HCT116 (cell line): ENCODE measurements around the gene EGFLAM. TPM values are rescaled to one million over a fixed set of nuclear protein-coding genes. Genes with fewer than 3 reads are reported as not detected.

Experiments
- ATAC-seq: fragments of 200-7000 bp; cut with Tn5 transposase; 2 replicates; pipeline ENCODE4 v1.9.1; 2020; ENCODE audit warnings: mild to moderate bottlenecking, moderate library complexity
- BruUV-seq: library from RNA; stranded (reverse); fragments of 400-500 nt; replicated peaks from 2 replicates; lab custom pipeline; 2021; lab: Mats Ljungman, UMichigan
- CTCF ChIA-PET: fragments of 300-600 bp; sonication (Branson Sonifier 250); formaldehyde crosslinking; loops from one replicate; lab custom pipeline; 2021; ENCODE audit warnings: antibody characterized with exemption; lab: Charles Lee
- POLR2A ChIA-PET: fragments of 300-600, 350-600 bp; sonication (Branson Sonifier 250); formaldehyde crosslinking; loops from one replicate; lab custom pipeline; 2021; ENCODE audit warnings: antibody characterized with exemption; lab: Charles Lee
- RAD21 ChIA-PET, 2 experiments: fragments of 300-600 bp; sonication (Branson Sonifier 250); formaldehyde crosslinking; loops; one replicate each; lab custom pipeline; 2023; ENCODE audit warnings: low total read pairs in 2 of 2; ENCODE audit not compliant: uncharacterized antibody in 2 of 2, unreplicated experiment in 2 of 2, low non-redundant PET in 1 of 2; lab: Charles Lee
- DNase-seq: peaks from one replicate; pipeline ENCODE4 v3.0.0-alpha.2; 2010; ENCODE audit warnings: low read depth, low spot score
- H2AFZ ChIP-seq: fragments of 200-600 bp; shearing (Covaris generic), sonication (generic); 2 replicates; pipeline ENCODE4 v1.6.1; 2017; ENCODE audit warnings: low read depth, mixed run types, mixed read lengths, antibody characterized with exemption, low read length; ENCODE audit not compliant: poor library complexity, severe bottlenecking
- H3K27ac ChIP-seq: 2 replicates; pipeline ENCODE4 v1.5.1; 2012; ENCODE audit warnings: low read depth, low read length
- H3K27me3 ChIP-seq: fragments of 200-600 bp; sonication (generic); 2 replicates; pipeline ENCODE4 v1.6.1; 2016; ENCODE audit warnings: mixed run types, low read length, mixed read lengths; ENCODE audit not compliant: insufficient read depth
- H3K36me3 ChIP-seq, 2 experiments: fragments of 200-500 bp in 1 of 2; fragments of 200-600 bp in 1 of 2; sonication (Bioruptor generic) in 1 of 2; sonication (generic) in 1 of 2; 2 replicates each; pipeline versions ENCODE4 v1.5.1 to v1.6.1; 2014 to 2016; ENCODE audit warnings: low read length in 2 of 2, inconsistent platforms in 1 of 2, mixed read lengths in 1 of 2, mixed run types in 1 of 2; ENCODE audit not compliant: insufficient read depth in 2 of 2, control insufficient read depth in 1 of 2
- H3K4me1 ChIP-seq, 2 experiments: fragments of 200-600 bp in 1 of 2; sonication (generic) in 1 of 2; 2 replicates each; pipeline versions ENCODE4 v1.5.1 to v1.6.1; 2012 to 2017; ENCODE audit warnings: low read length in 2 of 2, inconsistent platforms in 1 of 2, mild to moderate bottlenecking in 1 of 2, mixed read lengths in 1 of 2, mixed run types in 1 of 2, moderate library complexity in 1 of 2; ENCODE audit not compliant: insufficient read depth in 2 of 2, control insufficient read depth in 1 of 2
- H3K4me2 ChIP-seq: fragments of 200-600 bp; sonication (generic); 2 replicates; pipeline ENCODE4 v1.6.1; 2017; ENCODE audit warnings: mixed run types, low read length, mixed read lengths
- H3K4me3 ChIP-seq, 2 experiments: fragments of 200-600 bp in 1 of 2; sonication (generic) in 1 of 2; replicated peaks in 1 of 2; 2 replicates each; pipeline ENCODE4 v1.5.1; 2011 to 2016; ENCODE audit warnings: low read length in 2 of 2, control low read depth in 1 of 2, low read depth in 1 of 2, mild to moderate bottlenecking in 1 of 2, mixed read lengths in 1 of 2, mixed run types in 1 of 2
- H3K79me2 ChIP-seq: fragments of 200-600 bp; sonication (generic); 2 replicates; pipeline ENCODE4 v1.6.1; 2017; ENCODE audit warnings: mild to moderate bottlenecking, mixed run types, low read length, moderate library complexity, mixed read lengths; ENCODE audit not compliant: insufficient read depth
- H3K9ac ChIP-seq: fragments of 200-600 bp; sonication (generic); 2 replicates; pipeline ENCODE4 v1.6.1; 2016; ENCODE audit warnings: low read length, mixed read lengths
- H3K9me2 ChIP-seq: fragments of 200-600 bp; sonication (generic), shearing (Covaris generic); 2 replicates; pipeline ENCODE4 v1.6.1; 2017; ENCODE audit warnings: mixed run types, mild to moderate bottlenecking, moderate library complexity; ENCODE audit not compliant: insufficient read depth
- H3K9me3 ChIP-seq, 2 experiments: fragments of 200-500 bp in 1 of 2; fragments of 200-600 bp in 1 of 2; sonication (Bioruptor generic) in 1 of 2; sonication (generic) in 1 of 2; 2 replicates each; pipeline ENCODE4 v1.6.1; 2014 to 2017; ENCODE audit warnings: low read length in 2 of 2, mixed read lengths in 2 of 2, inconsistent platforms in 1 of 2, low read depth in 1 of 2, mild to moderate bottlenecking in 1 of 2, mixed run types in 1 of 2, moderate library complexity in 1 of 2; ENCODE audit not compliant: control insufficient read depth in 1 of 2, insufficient read depth in 1 of 2
- H4K20me1 ChIP-seq: fragments of 200-600 bp; sonication (generic), shearing (Covaris generic); 2 replicates; pipeline ENCODE4 v1.6.1; 2017; ENCODE audit warnings: mixed run types, mild to moderate bottlenecking, moderate library complexity; ENCODE audit not compliant: insufficient read depth
- EZH2phosphoT487 ChIP-seq: fragments of 200-600 bp; IDR thresholded peaks from 2 replicates; pipeline ENCODE4 v1.6.1; 2018; ENCODE audit warnings: antibody characterized with exemption, borderline replicate concordance
- FOSL1 ChIP-seq: IDR thresholded peaks from 2 replicates; pipeline ENCODE4 v1.6.1; 2012; ENCODE audit warnings: low read depth
- RAD21 ChIP-seq: IDR thresholded peaks from 2 replicates; pipeline ENCODE4 v1.6.1; 2012; ENCODE audit warnings: low read depth, mild to moderate bottlenecking
- SIN3A ChIP-seq: IDR thresholded peaks from 2 replicates; pipeline ENCODE4 v1.6.1; 2012; ENCODE audit warnings: low read depth
- SRF ChIP-seq: IDR thresholded peaks from 2 replicates; pipeline ENCODE4 v1.6.1; 2012; ENCODE audit warnings: low read depth
- TCF7L2 ChIP-seq: IDR thresholded peaks from 2 replicates; pipeline ENCODE4 v1.7.0; 2011; ENCODE audit warnings: borderline replicate concordance, inconsistent platforms; ENCODE audit not compliant: insufficient read depth, insufficient read length; ENCODE audit errors: extremely low read depth
- ZFX ChIP-seq: fragments of 450-650 bp; IDR thresholded peaks from 2 replicates; pipeline ENCODE4 v1.6.1; 2017
- intact Hi-C: fragments of 100-400 bp; cut with micrococcal nuclease; formaldehyde crosslinking; loops from 2 replicates; pipeline ENCODE4 v1.10.0; 2022
- total RNA-seq: library from RNA; stranded (reverse); gene quantifications from one replicate; pipeline ENCODE4 v1.2.1, GENCODE V29; 2021; ENCODE audit not compliant: unreplicated experiment
- TF ChIP-seq, protein P1 (sequence below): IDR thresholded peaks from 2 replicates; pipeline ENCODE4 v1.6.1; 2012; ENCODE audit warnings: low read depth
- TF ChIP-seq, protein P2 (sequence below): IDR thresholded peaks from 2 replicates; pipeline ENCODE4 v1.6.1; 2012
- TF ChIP-seq, protein P3 (sequence below): IDR thresholded peaks from 2 replicates; pipeline ENCODE4 v1.6.1; 2012
- TF ChIP-seq, protein P4 (sequence below), 3 experiments: fragments of 200-600 bp in 1 of 3; sonication (generic) in 1 of 3; IDR thresholded peaks in 2 of 3; conservative IDR thresholded peaks in 1 of 3; 2 replicates each; pipeline ENCODE4 v1.5.1; 2012 to 2017; ENCODE audit warnings: low read depth in 2 of 3, low read length in 2 of 3, antibody characterized with exemption in 1 of 3, borderline replicate concordance in 1 of 3, control low read depth in 1 of 3, mild to moderate bottlenecking in 1 of 3, mixed read lengths in 1 of 3, mixed run types in 1 of 3, moderate library complexity in 1 of 3; ENCODE audit not compliant: insufficient read depth in 1 of 3
- TF ChIP-seq, protein P5 (sequence below): IDR thresholded peaks from 2 replicates; pipeline ENCODE4 v1.6.1; 2011; ENCODE audit warnings: mild to moderate bottlenecking, low read length, moderate library complexity; ENCODE audit not compliant: insufficient replicate concordance; ENCODE audit errors: extremely low read depth

Gene EGFLAM
- total RNA-seq, 1 experiment from 2014 or later, result not detected

DNA sequence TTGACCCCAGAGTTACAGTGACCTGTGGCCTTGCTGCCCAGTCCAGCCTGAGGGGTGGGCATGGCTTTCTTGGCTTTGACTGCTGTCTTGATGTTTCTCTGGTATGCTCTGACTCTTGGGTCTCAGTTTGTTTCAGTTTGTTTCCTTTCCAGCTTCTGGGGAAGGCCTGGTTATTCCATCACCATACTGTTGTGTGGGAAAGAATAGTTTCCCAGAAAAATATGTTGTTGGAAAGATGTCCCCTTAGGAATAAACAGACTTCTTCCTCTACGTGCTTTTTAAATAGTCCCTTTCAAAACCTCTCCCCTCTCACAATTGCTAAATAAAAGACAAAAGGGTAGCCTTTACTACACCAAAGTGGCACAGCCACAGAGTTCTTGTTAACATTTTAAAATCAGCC, 49.5 kb downstream of the EGFLAM start:
- DNase-seq, result no peak
- H3K9me2 ChIP-seq, result no peaks in the 10 kb centered on the region
- no peak overlapping the region for H3K9ac ChIP-seq
- intact Hi-C loops, result no loop called here
- H3K27me3 ChIP-seq, result no peaks in the 10 kb centered on the region
- TF ChIP-seq FOSL1 (no peak), SIN3A (no peak), ZFX (no peak), RAD21 (no peak), SRF (no peak), TCF7L2 (no peak), EZH2phosphoT487 (no peak)
- TF ChIP-seq, protein P1, sequence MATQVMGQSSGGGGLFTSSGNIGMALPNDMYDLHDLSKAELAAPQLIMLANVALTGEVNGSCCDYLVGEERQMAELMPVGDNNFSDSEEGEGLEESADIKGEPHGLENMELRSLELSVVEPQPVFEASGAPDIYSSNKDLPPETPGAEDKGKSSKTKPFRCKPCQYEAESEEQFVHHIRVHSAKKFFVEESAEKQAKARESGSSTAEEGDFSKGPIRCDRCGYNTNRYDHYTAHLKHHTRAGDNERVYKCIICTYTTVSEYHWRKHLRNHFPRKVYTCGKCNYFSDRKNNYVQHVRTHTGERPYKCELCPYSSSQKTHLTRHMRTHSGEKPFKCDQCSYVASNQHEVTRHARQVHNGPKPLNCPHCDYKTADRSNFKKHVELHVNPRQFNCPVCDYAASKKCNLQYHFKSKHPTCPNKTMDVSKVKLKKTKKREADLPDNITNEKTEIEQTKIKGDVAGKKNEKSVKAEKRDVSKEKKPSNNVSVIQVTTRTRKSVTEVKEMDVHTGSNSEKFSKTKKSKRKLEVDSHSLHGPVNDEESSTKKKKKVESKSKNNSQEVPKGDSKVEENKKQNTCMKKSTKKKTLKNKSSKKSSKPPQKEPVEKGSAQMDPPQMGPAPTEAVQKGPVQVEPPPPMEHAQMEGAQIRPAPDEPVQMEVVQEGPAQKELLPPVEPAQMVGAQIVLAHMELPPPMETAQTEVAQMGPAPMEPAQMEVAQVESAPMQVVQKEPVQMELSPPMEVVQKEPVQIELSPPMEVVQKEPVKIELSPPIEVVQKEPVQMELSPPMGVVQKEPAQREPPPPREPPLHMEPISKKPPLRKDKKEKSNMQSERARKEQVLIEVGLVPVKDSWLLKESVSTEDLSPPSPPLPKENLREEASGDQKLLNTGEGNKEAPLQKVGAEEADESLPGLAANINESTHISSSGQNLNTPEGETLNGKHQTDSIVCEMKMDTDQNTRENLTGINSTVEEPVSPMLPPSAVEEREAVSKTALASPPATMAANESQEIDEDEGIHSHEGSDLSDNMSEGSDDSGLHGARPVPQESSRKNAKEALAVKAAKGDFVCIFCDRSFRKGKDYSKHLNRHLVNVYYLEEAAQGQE, result no peak
- TF ChIP-seq, protein P2, sequence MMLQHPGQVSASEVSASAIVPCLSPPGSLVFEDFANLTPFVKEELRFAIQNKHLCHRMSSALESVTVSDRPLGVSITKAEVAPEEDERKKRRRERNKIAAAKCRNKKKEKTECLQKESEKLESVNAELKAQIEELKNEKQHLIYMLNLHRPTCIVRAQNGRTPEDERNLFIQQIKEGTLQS, result no peak
- TF ChIP-seq, protein P3, sequence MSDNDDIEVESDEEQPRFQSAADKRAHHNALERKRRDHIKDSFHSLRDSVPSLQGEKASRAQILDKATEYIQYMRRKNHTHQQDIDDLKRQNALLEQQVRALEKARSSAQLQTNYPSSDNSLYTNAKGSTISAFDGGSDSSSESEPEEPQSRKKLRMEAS, result no peak
- TF ChIP-seq, protein P4, sequence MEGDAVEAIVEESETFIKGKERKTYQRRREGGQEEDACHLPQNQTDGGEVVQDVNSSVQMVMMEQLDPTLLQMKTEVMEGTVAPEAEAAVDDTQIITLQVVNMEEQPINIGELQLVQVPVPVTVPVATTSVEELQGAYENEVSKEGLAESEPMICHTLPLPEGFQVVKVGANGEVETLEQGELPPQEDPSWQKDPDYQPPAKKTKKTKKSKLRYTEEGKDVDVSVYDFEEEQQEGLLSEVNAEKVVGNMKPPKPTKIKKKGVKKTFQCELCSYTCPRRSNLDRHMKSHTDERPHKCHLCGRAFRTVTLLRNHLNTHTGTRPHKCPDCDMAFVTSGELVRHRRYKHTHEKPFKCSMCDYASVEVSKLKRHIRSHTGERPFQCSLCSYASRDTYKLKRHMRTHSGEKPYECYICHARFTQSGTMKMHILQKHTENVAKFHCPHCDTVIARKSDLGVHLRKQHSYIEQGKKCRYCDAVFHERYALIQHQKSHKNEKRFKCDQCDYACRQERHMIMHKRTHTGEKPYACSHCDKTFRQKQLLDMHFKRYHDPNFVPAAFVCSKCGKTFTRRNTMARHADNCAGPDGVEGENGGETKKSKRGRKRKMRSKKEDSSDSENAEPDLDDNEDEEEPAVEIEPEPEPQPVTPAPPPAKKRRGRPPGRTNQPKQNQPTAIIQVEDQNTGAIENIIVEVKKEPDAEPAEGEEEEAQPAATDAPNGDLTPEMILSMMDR (IDR thresholded peaks at IDR 0.05 in 2 of 3, conservative IDR thresholded peaks at IDR 0.05 in 1 of 3; ENCODE audit: borderline replicate concordance in 1 of 3, insufficient read depth in 1 of 3, low read depth in 2 of 3, low read length in 2 of 3), result no peak
- TF ChIP-seq, protein P5, sequence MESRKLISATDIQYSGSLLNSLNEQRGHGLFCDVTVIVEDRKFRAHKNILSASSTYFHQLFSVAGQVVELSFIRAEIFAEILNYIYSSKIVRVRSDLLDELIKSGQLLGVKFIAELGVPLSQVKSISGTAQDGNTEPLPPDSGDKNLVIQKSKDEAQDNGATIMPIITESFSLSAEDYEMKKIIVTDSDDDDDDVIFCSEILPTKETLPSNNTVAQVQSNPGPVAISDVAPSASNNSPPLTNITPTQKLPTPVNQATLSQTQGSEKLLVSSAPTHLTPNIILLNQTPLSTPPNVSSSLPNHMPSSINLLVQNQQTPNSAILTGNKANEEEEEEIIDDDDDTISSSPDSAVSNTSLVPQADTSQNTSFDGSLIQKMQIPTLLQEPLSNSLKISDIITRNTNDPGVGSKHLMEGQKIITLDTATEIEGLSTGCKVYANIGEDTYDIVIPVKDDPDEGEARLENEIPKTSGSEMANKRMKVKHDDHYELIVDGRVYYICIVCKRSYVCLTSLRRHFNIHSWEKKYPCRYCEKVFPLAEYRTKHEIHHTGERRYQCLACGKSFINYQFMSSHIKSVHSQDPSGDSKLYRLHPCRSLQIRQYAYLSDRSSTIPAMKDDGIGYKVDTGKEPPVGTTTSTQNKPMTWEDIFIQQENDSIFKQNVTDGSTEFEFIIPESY, result no peak
- no peaks in the 10 kb centered on the region for H3K79me2 ChIP-seq
- H4K20me1 ChIP-seq, result no peaks in the 10 kb centered on the region
- ATAC-seq, result no peak
- H3K27ac ChIP-seq, result no peak overlapping the region
- no peaks in the 10 kb centered on the region for H3K36me3 ChIP-seq
- no peak overlapping the region for H3K4me3 ChIP-seq
- BruUV-seq, result no TSS peak
- no peak overlapping the region for H3K4me2 ChIP-seq
- RAD21 ChIA-PET, result no interaction called here
- no peak overlapping the region for H2AFZ ChIP-seq
- H3K4me1 ChIP-seq, result no peaks in the 10 kb centered on the region
- POLR2A ChIA-PET, result no interaction called here
- CTCF ChIA-PET, result no interaction called here
- H3K9me3 ChIP-seq, result peaks cover 0 to 8% of the 10 kb centered on the region in 2 experiments; a peak in 1 of 4 replicates
